IMR-90 (cell line): ENCODE measurements around the gene LMTK2. TPM values are rescaled to one million over a fixed set of nuclear protein-coding genes. Genes with fewer than 3 reads are reported as not detected.

ENCODE experiments used
- ATAC-seq: fragments of 200-7000 bp; cut with Tn5 transposase; 2 replicates; pipeline ENCODE4 v1.9.1; 2020; ENCODE audit warnings: low read depth, mild to moderate bottlenecking, moderate library complexity
- BruUV-seq: library from RNA; stranded (reverse); fragments of 400-500 nt; replicated peaks from 2 replicates; lab custom pipeline; 2021; lab: Mats Ljungman, UMichigan
- CTCF ChIA-PET: fragments of 300-600 bp; formaldehyde crosslinking; extraction: SDS; loops from one replicate; lab custom pipeline; 2021; ENCODE audit warnings: antibody characterized with exemption; lab: Yijun Ruan, JAX
- POLR2A ChIA-PET: fragments of 300-600 bp; sonication (Branson Sonifier 250); formaldehyde crosslinking; loops from one replicate; lab custom pipeline; 2022; ENCODE audit warnings: antibody characterized with exemption; ENCODE audit not compliant: unreplicated experiment; lab: Charles Lee
- DNase-seq: peaks from one replicate; pipeline ENCODE4 v3.0.0; 2013
- H2AFZ ChIP-seq: replicated peaks from 2 replicates; pipeline ENCODE3; 2013; ENCODE audit warnings: low read length, mild to moderate bottlenecking; ENCODE audit not compliant: poor library complexity
- H2AK5ac ChIP-seq: 2 replicates; pipeline ENCODE4 v1.6.1; 2013; ENCODE audit warnings: low read depth, low read length, inconsistent platforms
- H2AK9ac ChIP-seq: replicated peaks from 2 replicates; pipeline ENCODE3; 2013; ENCODE audit warnings: mild to moderate bottlenecking, low read depth, low read length, moderate library complexity; ENCODE audit not compliant: poor library complexity
- H2BK120ac ChIP-seq: 2 replicates; pipeline ENCODE4 v1.6.1; 2013; ENCODE audit warnings: low read depth, low read length, inconsistent platforms
- H2BK15ac ChIP-seq: 3 replicates; pipeline ENCODE4 v1.6.1; 2013; ENCODE audit warnings: low read depth, low read length, inconsistent platforms
- H2BK20ac ChIP-seq: 2 replicates; pipeline ENCODE4 v1.6.1; 2013; ENCODE audit warnings: low read depth, mild to moderate bottlenecking, inconsistent platforms, low read length, moderate library complexity
- H2BK5ac ChIP-seq: 2 replicates; pipeline ENCODE4 v1.6.1; 2013; ENCODE audit warnings: mild to moderate bottlenecking, low read depth, low read length, inconsistent platforms; ENCODE audit not compliant: poor library complexity, severe bottlenecking
- H3K14ac ChIP-seq: replicated peaks from 2 replicates; pipeline ENCODE4 v1.6.1; 2013; ENCODE audit warnings: low read depth, low read length, inconsistent platforms
- H3K18ac ChIP-seq: 2 replicates; pipeline ENCODE4 v1.6.1; 2013; ENCODE audit warnings: low read depth, low read length, control low read depth
- H3K23ac ChIP-seq: 2 replicates; pipeline ENCODE4 v1.6.1; 2013; ENCODE audit warnings: low read depth, low read length, inconsistent platforms
- H3K27ac ChIP-seq: 2 replicates; pipeline ENCODE4 v1.5.1; 2013; ENCODE audit warnings: mild to moderate bottlenecking, control low read depth, low read length; ENCODE audit not compliant: insufficient read depth
- H3K27me3 ChIP-seq: 2 replicates; pipeline ENCODE4 v1.6.1; 2013; ENCODE audit warnings: low read length; ENCODE audit not compliant: control insufficient read depth, insufficient read depth
- H3K36me3 ChIP-seq: 2 replicates; pipeline ENCODE4 v1.6.1; 2013; ENCODE audit warnings: low read length, mixed read lengths; ENCODE audit not compliant: control insufficient read depth, insufficient read depth
- H3K4ac ChIP-seq: 2 replicates; pipeline ENCODE4 v1.6.1; 2013; ENCODE audit warnings: low read depth, low read length, inconsistent platforms
- H3K4me1 ChIP-seq: 2 replicates; pipeline ENCODE4 v1.6.1; 2013; ENCODE audit warnings: low read length, mixed read lengths; ENCODE audit not compliant: control insufficient read depth, insufficient read depth
- H3K4me2 ChIP-seq: 2 replicates; pipeline ENCODE4 v1.6.1; 2013; ENCODE audit warnings: low read depth, mild to moderate bottlenecking, control low read depth, low read length, moderate library complexity
- H3K4me3 ChIP-seq: 2 replicates; pipeline ENCODE4 v1.5.1; 2013; ENCODE audit warnings: low read depth, mild to moderate bottlenecking, control low read depth, low read length, moderate library complexity; ENCODE audit not compliant: insufficient read depth
- H3K56ac ChIP-seq: 2 replicates; pipeline ENCODE4 v1.6.1; 2013; ENCODE audit warnings: low read length, inconsistent platforms; ENCODE audit not compliant: insufficient read depth; ENCODE audit errors: extremely low read depth
- H3K79me1 ChIP-seq, 2 experiments: 2 replicates each; pipeline ENCODE4 v1.6.1; 2013; ENCODE audit warnings: low read length in 2 of 2, inconsistent platforms in 1 of 2, low read depth in 1 of 2
- H3K9ac ChIP-seq: 2 replicates; pipeline ENCODE4 v1.6.1; 2013; ENCODE audit warnings: low read depth, low read length, control low read depth
- H3K9me1 ChIP-seq: 2 replicates; pipeline ENCODE4 v1.6.1; 2013; ENCODE audit warnings: low read length, inconsistent platforms; ENCODE audit not compliant: insufficient read depth
- H3K9me3 ChIP-seq: 2 replicates; pipeline ENCODE4 v1.6.1; 2013; ENCODE audit warnings: low read length; ENCODE audit not compliant: control insufficient read depth, insufficient read depth
- H4K20me1 ChIP-seq: 2 replicates; pipeline ENCODE4 v1.6.1; 2013; ENCODE audit warnings: low read length, inconsistent platforms; ENCODE audit not compliant: insufficient read depth
- H4K5ac ChIP-seq: 2 replicates; pipeline ENCODE4 v1.6.1; 2013; ENCODE audit warnings: mild to moderate bottlenecking, low read depth, low read length, control low read depth
- H4K8ac ChIP-seq, 2 experiments: 2 replicates each; pipeline ENCODE4 v1.6.1; 2013; ENCODE audit warnings: low read depth in 2 of 2, low read length in 2 of 2, control low read depth in 1 of 2, inconsistent platforms in 1 of 2
- H4K91ac ChIP-seq: 2 replicates; pipeline ENCODE4 v1.6.1; 2013; ENCODE audit warnings: low read depth, low read length, inconsistent platforms; ENCODE audit not compliant: insufficient read depth
- CHD1 ChIP-seq: IDR thresholded peaks from 2 replicates; pipeline ENCODE4 v1.6.1; 2012; ENCODE audit warnings: low read depth, low read length, improper control_type of control experiment
- ELK1 ChIP-seq: fragments of 150-350 bp; IDR thresholded peaks from 2 replicates; pipeline ENCODE4 v1.6.1; 2016; ENCODE audit warnings: low read depth, mild to moderate bottlenecking, low read length, moderate library complexity, borderline replicate concordance
- MXI1 ChIP-seq: IDR thresholded peaks from 2 replicates; pipeline ENCODE4 v1.6.1; 2012; ENCODE audit warnings: low read depth, mild to moderate bottlenecking, low read length, moderate library complexity, borderline replicate concordance
- NFE2L2 ChIP-seq: fragments of 150-350 bp; IDR thresholded peaks from 2 replicates; pipeline ENCODE4 v1.6.1; 2016; ENCODE audit warnings: low read depth, mild to moderate bottlenecking, low read length
- POLR2A ChIP-seq: IDR thresholded peaks from 2 replicates; pipeline ENCODE4 v1.6.1; 2012; ENCODE audit warnings: mild to moderate bottlenecking, low read depth, low read length
- RAD21 ChIP-seq: IDR thresholded peaks from 2 replicates; pipeline ENCODE4 v1.6.1; 2012; ENCODE audit warnings: low read length, improper control_type of control experiment
- RCOR1 ChIP-seq: IDR thresholded peaks from 2 replicates; pipeline ENCODE4 v1.6.1; 2012; ENCODE audit warnings: mild to moderate bottlenecking, low read length, improper control_type of control experiment; ENCODE audit not compliant: insufficient replicate concordance
- SMC3 ChIP-seq: fragments of 150-350 bp; IDR thresholded peaks from 2 replicates; pipeline ENCODE4 v1.6.1; 2016; ENCODE audit warnings: low read depth, mild to moderate bottlenecking, antibody characterized with exemption, low read length, moderate library complexity
- WGBS, 2 experiments: methylation state at CpG; one replicate each; pipeline versions ENCODE4 v1.1.5 to v1.1.7; 2013; ENCODE audit warnings: missing lambda C conversion rate in 2 of 2; ENCODE audit not compliant: insufficient read length in 1 of 2; ENCODE audit errors: extremely low coverage in 2 of 2; 5-methylcytosine and 5-hydroxymethylcytosine counted together
- dilution Hi-C: fragments of 300-500 bp; cut with HindIII; formaldehyde crosslinking; loops from one replicate; pipeline ENCODE4 v1.14.3; 2018; ENCODE audit warnings: low sequenced_read_pairs; ENCODE audit not compliant: unreplicated experiment
- in situ Hi-C: fragments of 300-500 bp; cut with MboI; formaldehyde crosslinking; loops from 3 replicates; pipeline ENCODE4 v1.14.3; 2019; ENCODE audit warnings: low sequenced_read_pairs, inconsistent platforms, mixed read lengths
- intact Hi-C: fragments of 100-400 bp; cut with micrococcal nuclease; formaldehyde crosslinking; loops from 2 replicates; pipeline ENCODE4 v1.10.0; 2022
- polyA plus RNA-seq, 3 experiments: library from polyadenylated mRNA; depleted of rRNA; stranded (reverse); fragments of >200 nt; gene quantifications; 2 replicates each; pipeline ENCODE4 v1.2.3, GENCODE V29; 2012; ENCODE audit warnings: low replicate concordance in 1 of 3
- total RNA-seq: library from RNA; depleted of rRNA; stranded (reverse); fragments of >200 nt; gene quantifications from 2 replicates; pipeline ENCODE4 v1.2.3, GENCODE V29; 2012

Gene LMTK2
- total and polyA plus RNA-seq, 2 of the 4 experiments (the other 2 are of a cell fraction): 4.4 to 5.0 TPM

- no peak overlapping the region for H3K4me3 ChIP-seq
- no peak overlapping the region for H2AK5ac ChIP-seq
- TF ChIP-seq MXI1 (no peak), RCOR1 (no peak), POLR2A (no peak), SMC3 (no peak), ELK1 (no peak), RAD21 (no peak), NFE2L2 (no peak), CHD1 (no peak)
- H2BK20ac ChIP-seq: no peak overlapping the region
- no peaks in the 10 kb centered on the region for H3K36me3 ChIP-seq
- ChIA-PET CTCF (no interaction called here), POLR2A (no interaction called here)
- no peaks in the 10 kb centered on the region for H3K4me1 ChIP-seq
- H3K4me2 ChIP-seq: no peak overlapping the region
- no peak overlapping the region for H3K23ac ChIP-seq
- no CpG with 5 or more reads among the region's 1 CpG for WGBS, 2 experiments
- H4K91ac ChIP-seq: no peak overlapping the region
- H2AFZ ChIP-seq: no peak overlapping the region
- ATAC-seq (no peak), DNase-seq (no peak)
- no peak overlapping the region for H2BK5ac ChIP-seq
- no peak overlapping the region for H2BK120ac ChIP-seq
- no peak overlapping the region for H3K27ac ChIP-seq
- no peak overlapping the region for H4K8ac ChIP-seq
- intact Hi-C loops: no loop called here
- H2BK15ac ChIP-seq: no peak overlapping the region
- no peak overlapping the region for H3K14ac ChIP-seq
- no peak overlapping the region for H3K18ac ChIP-seq
- H3K56ac ChIP-seq: no peak overlapping the region
- no peaks in the 10 kb centered on the region for H3K79me1 ChIP-seq
- H4K20me1 ChIP-seq: no peaks in the 10 kb centered on the region
- no TSS peak for BruUV-seq
- dilution Hi-C loops: no loop called here
- no peaks in the 10 kb centered on the region for H3K9me1 ChIP-seq
- no peak overlapping the region for H3K9ac ChIP-seq
- H3K4ac ChIP-seq: no peak overlapping the region
- no peak overlapping the region for H4K5ac ChIP-seq
- in situ Hi-C loops: no loop called here
- H2AK9ac ChIP-seq: no peak overlapping the region
- peaks cover 3% of the 10 kb centered on the region for H3K9me3 ChIP-seq
- no peaks in the 10 kb centered on the region for H3K27me3 ChIP-seq
Measured at GRCh38 chr7:98100088-98100487, 6.6 kb upstream of the LMTK2 start.
